NCI-H2171 treated with DMSO at 0.1 percent for 48 hours (cell line): ENCODE measurements around the gene IQCE.

ENCODE experiments used
- DNase-seq: peaks from one replicate; lab custom pipeline; 2025; lab: John Stamatoyannopoulos, UW

Gene IQCE

GRCh38 chr7:2634267-2635145 is 75.7 kb downstream of the IQCE start:
- no peak for DNase-seq

GRCh38 chr7:2635148-2635668 is 76.4 kb downstream of the IQCE start:
- DNase-seq, result no peak

GRCh38 chr7:2635810-2636701 is 77.3 kb downstream of the IQCE start:
- DNase-seq, result no peak

- DNase-seq, result no peak
Observed at GRCh38 chr7:2637066-2637471, 78.3 kb downstream of the IQCE start.

GRCh38 chr7:2637505-2638223 is 78.9 kb downstream of the IQCE start:
- no peak for DNase-seq

- DNase-seq, result no peak
Observed at GRCh38 chr7:2638224-2638991, 79.6 kb downstream of the IQCE start.

GRCh38 chr7:2639181-2639681 is 80.5 kb downstream of the IQCE start:
- no peak for DNase-seq

GRCh38 chr7:2639695-2640481 is 81.1 kb downstream of the IQCE start:
- DNase-seq, result no peak

- no peak for DNase-seq
Observed at GRCh38 chr7:2640482-2640830, 81.7 kb downstream of the IQCE start.

GRCh38 chr7:2640846-2641316 is 82.1 kb downstream of the IQCE start:
- DNase-seq, result no peak

- no peak for DNase-seq
Observed at GRCh38 chr7:2641406-2642393, 82.9 kb downstream of the IQCE start.

- no peak for DNase-seq
Observed at GRCh38 chr7:2643386-2644219, 84.8 kb downstream of the IQCE start.

- DNase-seq, result no peak
Observed at GRCh38 chr7:2644220-2644561, 85.4 kb downstream of the IQCE start.

GRCh38 chr7:2644562-2645273 is 85.9 kb downstream of the IQCE start:
- DNase-seq, result no peak

GRCh38 chr7:2645274-2645868 is 86.6 kb downstream of the IQCE start:
- no peak for DNase-seq

GRCh38 chr7:2646336-2646679 is 87.5 kb downstream of the IQCE start:
- DNase-seq, result no peak
